Measurements from ENCODE around the gene RPRD2.

RPRD2 gene

DNA sequence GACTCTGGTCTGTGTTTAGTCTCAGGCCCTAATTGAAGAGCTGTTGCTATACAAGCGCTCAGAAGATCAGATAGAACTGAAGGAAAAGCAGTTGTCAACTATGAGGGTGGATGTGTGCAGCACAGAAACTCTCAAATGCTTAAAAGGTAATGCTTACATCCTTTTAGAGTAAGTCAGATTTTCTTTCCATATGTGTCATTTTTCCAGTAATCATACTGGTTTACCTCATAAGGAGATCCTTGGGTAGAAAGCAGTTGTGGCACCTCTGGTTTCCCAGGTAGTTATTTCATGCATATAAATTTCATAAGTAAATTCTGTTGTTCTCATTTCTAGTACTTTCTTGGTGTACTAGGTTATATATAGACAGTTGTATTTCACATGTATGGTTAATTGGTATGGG, 80.3 kb downstream of the RPRD2 start:
- no peak overlapping the region for H3K4ac ChIP-seq (ENCODE audit: low read depth, low read length)
- H2BK120ac ChIP-seq (ENCODE audit: low read depth, low read length) = no peak overlapping the region
- no peak overlapping the region for H3K4me3 ChIP-seq (ENCODE audit: low read length)
- no peaks in the 10 kb centered on the region for H3K79me1 ChIP-seq (ENCODE audit: low read length)
- DNase-seq = no peak
- H3K27ac ChIP-seq (ENCODE audit: low read depth, low read length) = no peak overlapping the region
- no peak overlapping the region for H2BK5ac ChIP-seq (ENCODE audit: low read length)
- H3K36me3 ChIP-seq (ENCODE audit: control insufficient read depth, insufficient read depth, low read length) = no peaks in the 10 kb centered on the region
- no peak overlapping the region for H4K8ac ChIP-seq (ENCODE audit: low read depth, low read length)
- no peaks in the 10 kb centered on the region for H3K27me3 ChIP-seq (ENCODE audit: insufficient read depth, low read length, poor library complexity)
- H3K18ac ChIP-seq (ENCODE audit: low read length) = no peak overlapping the region
- no peak overlapping the region for H3K9ac ChIP-seq (ENCODE audit: low read length)
- H3K23ac ChIP-seq (ENCODE audit: low read length) = no peak overlapping the region
- H3K4me2 ChIP-seq (ENCODE audit: low read length) = no peak overlapping the region
- H3K56ac ChIP-seq (ENCODE audit: low read length) = no peak overlapping the region
- no peak overlapping the region for H2BK15ac ChIP-seq (replicated peaks; ENCODE audit: low read depth)
- no peak overlapping the region for H2AK5ac ChIP-seq (ENCODE audit: low read length)
- H4K5ac ChIP-seq (ENCODE audit: low read length) = no peak overlapping the region
- no peaks in the 10 kb centered on the region for H3K4me1 ChIP-seq (ENCODE audit: control insufficient read depth, low read depth, low read length)
- no CpG with 5 or more reads among the region's 1 CpG for WGBS (ENCODE audit: extremely low coverage, insufficient coverage, low lambda C conversion rate)
- H3K79me2 ChIP-seq (ENCODE audit: control insufficient read depth, insufficient read depth, low read length) = no peaks in the 10 kb centered on the region

DNA sequence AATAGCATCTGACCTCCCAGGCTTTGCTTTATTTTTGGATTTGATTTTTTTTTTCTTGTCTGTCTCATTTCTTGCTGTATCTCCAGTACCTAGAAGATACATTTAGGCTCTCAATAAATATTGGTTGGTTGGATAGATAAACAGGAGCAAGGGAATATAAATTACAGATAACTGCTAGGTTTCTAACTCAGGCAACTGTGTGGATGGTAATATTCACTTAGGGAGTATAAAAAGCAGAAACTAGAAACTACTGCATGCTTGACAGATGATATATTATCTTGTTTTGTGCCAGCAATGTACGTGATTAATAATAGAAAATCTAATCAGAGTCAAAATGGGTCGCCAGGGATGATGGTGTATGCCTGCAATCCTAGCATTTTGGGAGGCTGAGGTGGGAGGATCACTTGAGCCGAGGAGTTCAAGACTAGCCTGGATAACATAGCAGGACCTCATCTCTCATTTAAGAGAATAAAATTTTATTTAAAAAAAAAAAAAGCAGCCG, 92.2 kb downstream of the RPRD2 start:
- no peaks in the 10 kb centered on the region for H3K27me3 ChIP-seq (ENCODE audit: insufficient read depth, low read length, poor library complexity)
- H2BK5ac ChIP-seq (ENCODE audit: low read length) = no peak overlapping the region
- H3K56ac ChIP-seq (ENCODE audit: low read length) = no peak overlapping the region
- WGBS (ENCODE audit: extremely low coverage, insufficient coverage, low lambda C conversion rate) = no CpG with 5 or more reads among the region's 4 CpGs
- no peak overlapping the region for H3K4me2 ChIP-seq (ENCODE audit: low read length)
- peaks cover 2% of the 10 kb centered on the region for H3K36me3 ChIP-seq (ENCODE audit: control insufficient read depth, insufficient read depth, low read length)
- H4K8ac ChIP-seq (ENCODE audit: low read depth, low read length) = no peak overlapping the region
- H3K4me1 ChIP-seq (ENCODE audit: control insufficient read depth, low read depth, low read length) = no peaks in the 10 kb centered on the region
- no peak overlapping the region for H3K9ac ChIP-seq (ENCODE audit: low read length)
- no peak overlapping the region for H2BK15ac ChIP-seq (replicated peaks; ENCODE audit: low read depth)
- H3K18ac ChIP-seq (ENCODE audit: low read length) = no peak overlapping the region
- H4K5ac ChIP-seq (ENCODE audit: low read length) = no peak overlapping the region
- DNase-seq = no peak
- no peaks in the 10 kb centered on the region for H3K79me2 ChIP-seq (ENCODE audit: control insufficient read depth, insufficient read depth, low read length)
- no peak overlapping the region for H3K23ac ChIP-seq (ENCODE audit: low read length)
- no peak overlapping the region for H2BK120ac ChIP-seq (ENCODE audit: low read depth, low read length)
- H3K4me3 ChIP-seq (ENCODE audit: low read length) = no peak overlapping the region
- no peak overlapping the region for H3K27ac ChIP-seq (ENCODE audit: low read depth, low read length)
- H2AK5ac ChIP-seq (ENCODE audit: low read length) = no peak overlapping the region
- H3K4ac ChIP-seq (ENCODE audit: low read depth, low read length) = no peak overlapping the region
- no peaks in the 10 kb centered on the region for H3K79me1 ChIP-seq (ENCODE audit: low read length)

GRCh38 chr1:150464422-150464826, 100.5 kb downstream of the RPRD2 start:
- Histone ChIP-seq H3K18ac (ENCODE audit: low read length) (no peak overlapping the region), H3K23ac (ENCODE audit: low read length) (no peak overlapping the region), H3K79me1 (ENCODE audit: low read length) (no peaks in the 10 kb centered on the region), H3K79me2 (ENCODE audit: control insufficient read depth, insufficient read depth, low read length) (no peaks in the 10 kb centered on the region), H3K4me1 (ENCODE audit: control insufficient read depth, low read depth, low read length) (no peaks in the 10 kb centered on the region), H3K4ac (ENCODE audit: low read depth, low read length) (no peak overlapping the region), H3K4me3 (ENCODE audit: low read length) (no peak overlapping the region), H2BK5ac (ENCODE audit: low read length) (no peak overlapping the region), H4K8ac (ENCODE audit: low read depth, low read length) (no peak overlapping the region), H3K9ac (ENCODE audit: low read length) (no peak overlapping the region), H3K36me3 (ENCODE audit: control insufficient read depth, insufficient read depth, low read length) (no peaks in the 10 kb centered on the region), H2BK120ac (ENCODE audit: low read depth, low read length) (no peak overlapping the region), H4K5ac (ENCODE audit: low read length) (no peak overlapping the region), H2BK15ac (replicated peaks; ENCODE audit: low read depth) (no peak overlapping the region), H2AK5ac (ENCODE audit: low read length) (no peak overlapping the region), H3K27ac (ENCODE audit: low read depth, low read length) (no peak overlapping the region), H3K4me2 (ENCODE audit: low read length) (no peak overlapping the region), H3K56ac (ENCODE audit: low read length) (no peak overlapping the region), H3K27me3 (ENCODE audit: insufficient read depth, low read length, poor library complexity) (no peaks in the 10 kb centered on the region)
- no CpG with 5 or more reads among the region's 4 CpGs for WGBS (ENCODE audit: extremely low coverage, insufficient coverage, low lambda C conversion rate)
- peak; percentile 74 for DNase-seq

GRCh38 chr1:150466964-150467363, 103.0 kb downstream of the RPRD2 start:
- H3K23ac ChIP-seq (ENCODE audit: low read length) = no peak overlapping the region
- no peak overlapping the region for H3K4me3 ChIP-seq (ENCODE audit: low read length)
- no peak overlapping the region for H3K18ac ChIP-seq (ENCODE audit: low read length)
- H3K56ac ChIP-seq (ENCODE audit: low read length) = no peak overlapping the region
- no peaks in the 10 kb centered on the region for H3K79me2 ChIP-seq (ENCODE audit: control insufficient read depth, insufficient read depth, low read length)
- DNase-seq = no peak
- H4K8ac ChIP-seq (ENCODE audit: low read depth, low read length) = no peak overlapping the region
- no peak overlapping the region for H2BK120ac ChIP-seq (ENCODE audit: low read depth, low read length)
- no peak overlapping the region for H2AK5ac ChIP-seq (ENCODE audit: low read length)
- H4K5ac ChIP-seq (ENCODE audit: low read length) = no peak overlapping the region
- no peaks in the 10 kb centered on the region for H3K4me1 ChIP-seq (ENCODE audit: control insufficient read depth, low read depth, low read length)
- H3K27me3 ChIP-seq (ENCODE audit: insufficient read depth, low read length, poor library complexity) = no peaks in the 10 kb centered on the region
- no peak overlapping the region for H2BK15ac ChIP-seq (replicated peaks; ENCODE audit: low read depth)
- H3K4me2 ChIP-seq (ENCODE audit: low read length) = no peak overlapping the region
- H3K36me3 ChIP-seq (ENCODE audit: control insufficient read depth, insufficient read depth, low read length) = peaks cover 12% of the 10 kb centered on the region
- H2BK5ac ChIP-seq (ENCODE audit: low read length) = no peak overlapping the region
- H3K9ac ChIP-seq (ENCODE audit: low read length) = no peak overlapping the region
- H3K4ac ChIP-seq (ENCODE audit: low read depth, low read length) = no peak overlapping the region
- H3K27ac ChIP-seq (ENCODE audit: low read depth, low read length) = no peak overlapping the region
- no peaks in the 10 kb centered on the region for H3K79me1 ChIP-seq (ENCODE audit: low read length)

GRCh38 chr1:150469291-150469690, 105.3 kb downstream of the RPRD2 start:
- no peak for DNase-seq
- H3K4me3 ChIP-seq (ENCODE audit: low read length) = no peak overlapping the region
- H3K9ac ChIP-seq (ENCODE audit: low read length) = no peak overlapping the region
- no peak overlapping the region for H2BK5ac ChIP-seq (ENCODE audit: low read length)
- H3K18ac ChIP-seq (ENCODE audit: low read length) = no peak overlapping the region
- no peak overlapping the region for H4K8ac ChIP-seq (ENCODE audit: low read depth, low read length)
- H3K4ac ChIP-seq (ENCODE audit: low read depth, low read length) = no peak overlapping the region
- H2AK5ac ChIP-seq (ENCODE audit: low read length) = no peak overlapping the region
- no peaks in the 10 kb centered on the region for H3K27me3 ChIP-seq (ENCODE audit: insufficient read depth, low read length, poor library complexity)
- H3K56ac ChIP-seq (ENCODE audit: low read length) = no peak overlapping the region
- no peak overlapping the region for H3K27ac ChIP-seq (ENCODE audit: low read depth, low read length)
- H3K4me1 ChIP-seq (ENCODE audit: control insufficient read depth, low read depth, low read length) = no peaks in the 10 kb centered on the region
- no peak overlapping the region for H3K4me2 ChIP-seq (ENCODE audit: low read length)
- H3K79me1 ChIP-seq (ENCODE audit: low read length) = no peaks in the 10 kb centered on the region
- WGBS (ENCODE audit: extremely low coverage, insufficient coverage, low lambda C conversion rate) = no CpG with 5 or more reads among the region's 1 CpG
- no peak overlapping the region for H2BK15ac ChIP-seq (replicated peaks; ENCODE audit: low read depth)
- H3K36me3 ChIP-seq (ENCODE audit: control insufficient read depth, insufficient read depth, low read length) = peaks cover 12% of the 10 kb centered on the region
- no peaks in the 10 kb centered on the region for H3K79me2 ChIP-seq (ENCODE audit: control insufficient read depth, insufficient read depth, low read length)
- H3K23ac ChIP-seq (ENCODE audit: low read length) = no peak overlapping the region
- H4K5ac ChIP-seq (ENCODE audit: low read length) = no peak overlapping the region
- H2BK120ac ChIP-seq (ENCODE audit: low read depth, low read length) = no peak overlapping the region

GRCh38 chr1:150472601-150473200, 108.8 kb downstream of the RPRD2 start:
- no peak overlapping the region for H3K4me3 ChIP-seq (ENCODE audit: low read length)
- no peak overlapping the region for H3K9ac ChIP-seq (ENCODE audit: low read length)
- no peak overlapping the region for H3K4me2 ChIP-seq (ENCODE audit: low read length)
- no peak overlapping the region for H4K8ac ChIP-seq (ENCODE audit: low read depth, low read length)
- no peak overlapping the region for H2AK5ac ChIP-seq (ENCODE audit: low read length)
- no peak overlapping the region for H3K23ac ChIP-seq (ENCODE audit: low read length)
- no peaks in the 10 kb centered on the region for H3K79me2 ChIP-seq (ENCODE audit: control insufficient read depth, insufficient read depth, low read length)
- no peak overlapping the region for H4K5ac ChIP-seq (ENCODE audit: low read length)
- no peak overlapping the region for H3K4ac ChIP-seq (ENCODE audit: low read depth, low read length)
- H2BK15ac ChIP-seq (replicated peaks; ENCODE audit: low read depth) = no peak overlapping the region
- no peaks in the 10 kb centered on the region for H3K27me3 ChIP-seq (ENCODE audit: insufficient read depth, low read length, poor library complexity)
- peaks cover 12% of the 10 kb centered on the region for H3K36me3 ChIP-seq (ENCODE audit: control insufficient read depth, insufficient read depth, low read length)
- H3K79me1 ChIP-seq (ENCODE audit: low read length) = no peaks in the 10 kb centered on the region
- H3K56ac ChIP-seq (ENCODE audit: low read length) = no peak overlapping the region
- H2BK120ac ChIP-seq (ENCODE audit: low read depth, low read length) = no peak overlapping the region
- H3K27ac ChIP-seq (ENCODE audit: low read depth, low read length) = no peak overlapping the region
- H3K18ac ChIP-seq (ENCODE audit: low read length) = no peak overlapping the region
- H3K4me1 ChIP-seq (ENCODE audit: control insufficient read depth, low read depth, low read length) = no peaks in the 10 kb centered on the region
- no CpG with 5 or more reads among the region's 10 CpGs for WGBS (ENCODE audit: extremely low coverage, insufficient coverage, low lambda C conversion rate)
- peak; percentile 42 for DNase-seq
- H2BK5ac ChIP-seq (ENCODE audit: low read length) = no peak overlapping the region
